SU-DHL-6 (cell line): ENCODE data around the gene SF3B2.

Experiments
- EZH2phosphoT487 ChIP-seq: fragments of 200-600 bp; sonication (generic), shearing (Covaris generic); conservative IDR thresholded peaks from 2 replicates; pipeline ENCODE4 v1.6.1; 2018; ENCODE audit warnings: mild to moderate bottlenecking, antibody characterized with exemption, low read length, moderate library complexity, mixed read lengths
- TF ChIP-seq, protein P1 (sequence below): fragments of 200-600 bp; sonication (generic); IDR thresholded peaks from one replicate; pipeline ENCODE4 v1.5.1; 2017; ENCODE audit warnings: antibody characterized with exemption, mild to moderate bottlenecking, low read length, moderate library complexity; ENCODE audit not compliant: insufficient read depth, poor library complexity, severe bottlenecking

DNA sequence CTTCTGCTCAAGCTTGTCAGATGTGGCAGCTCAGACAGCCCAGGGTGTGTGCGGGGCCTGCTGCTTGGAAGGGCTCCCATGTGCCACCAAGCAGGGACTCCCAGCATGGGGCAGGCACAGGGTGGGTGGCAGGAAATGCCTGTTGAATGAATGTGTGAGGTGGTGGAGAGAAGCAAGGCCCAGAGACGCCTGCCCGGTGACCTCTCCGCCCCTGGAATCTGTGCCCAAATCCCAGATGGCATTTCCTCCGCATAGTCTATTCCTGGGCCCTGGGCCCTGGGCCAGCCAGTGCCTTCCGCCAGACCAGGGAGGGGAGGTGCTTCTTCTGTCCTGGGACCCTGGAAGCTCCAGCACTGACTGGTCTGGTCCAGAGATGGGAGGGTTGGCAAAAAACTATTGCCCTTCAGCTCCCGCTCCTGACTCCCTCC is 36.7 kb upstream of the SF3B2 start:
- TF ChIP-seq, protein P1, sequence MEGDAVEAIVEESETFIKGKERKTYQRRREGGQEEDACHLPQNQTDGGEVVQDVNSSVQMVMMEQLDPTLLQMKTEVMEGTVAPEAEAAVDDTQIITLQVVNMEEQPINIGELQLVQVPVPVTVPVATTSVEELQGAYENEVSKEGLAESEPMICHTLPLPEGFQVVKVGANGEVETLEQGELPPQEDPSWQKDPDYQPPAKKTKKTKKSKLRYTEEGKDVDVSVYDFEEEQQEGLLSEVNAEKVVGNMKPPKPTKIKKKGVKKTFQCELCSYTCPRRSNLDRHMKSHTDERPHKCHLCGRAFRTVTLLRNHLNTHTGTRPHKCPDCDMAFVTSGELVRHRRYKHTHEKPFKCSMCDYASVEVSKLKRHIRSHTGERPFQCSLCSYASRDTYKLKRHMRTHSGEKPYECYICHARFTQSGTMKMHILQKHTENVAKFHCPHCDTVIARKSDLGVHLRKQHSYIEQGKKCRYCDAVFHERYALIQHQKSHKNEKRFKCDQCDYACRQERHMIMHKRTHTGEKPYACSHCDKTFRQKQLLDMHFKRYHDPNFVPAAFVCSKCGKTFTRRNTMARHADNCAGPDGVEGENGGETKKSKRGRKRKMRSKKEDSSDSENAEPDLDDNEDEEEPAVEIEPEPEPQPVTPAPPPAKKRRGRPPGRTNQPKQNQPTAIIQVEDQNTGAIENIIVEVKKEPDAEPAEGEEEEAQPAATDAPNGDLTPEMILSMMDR = no peak
- no peak for TF ChIP-seq EZH2phosphoT487
